HEK293T (cell line): Measurements from ENCODE around the gene ZCCHC24.

Source experiments
- ARNT ChIP-seq: fragments of 450-650 bp; IDR thresholded peaks from 2 replicates; pipeline ENCODE4 v1.6.1; 2017; ENCODE audit warnings: mild to moderate bottlenecking
- BHLHE40 ChIP-seq: fragments of 450-650 bp; IDR thresholded peaks from 2 replicates; pipeline ENCODE4 v1.6.1; 2016; ENCODE audit warnings: mild to moderate bottlenecking, moderate library complexity, borderline replicate concordance
- ELF4 ChIP-seq: fragments of 450-650 bp; IDR thresholded peaks from 2 replicates; pipeline ENCODE4 v1.6.1; 2017; ENCODE audit warnings: antibody characterized with exemption
- FOXA1 ChIP-seq: fragments of 450-650 bp; IDR thresholded peaks from 2 replicates; pipeline ENCODE4 v1.6.1; 2016; ENCODE audit warnings: mild to moderate bottlenecking
- FOXK2 ChIP-seq: fragments of 450-650 bp; IDR thresholded peaks from 2 replicates; pipeline ENCODE4 v1.6.1; 2016; ENCODE audit warnings: mild to moderate bottlenecking
- FOXM1 ChIP-seq: fragments of 450-650 bp; IDR thresholded peaks from 2 replicates; pipeline ENCODE4 v1.6.1; 2017; ENCODE audit warnings: mild to moderate bottlenecking, borderline replicate concordance
- HDGF ChIP-seq: fragments of 450-650 bp; IDR thresholded peaks from 2 replicates; pipeline ENCODE4 v1.6.1; 2017; ENCODE audit warnings: antibody characterized with exemption, borderline replicate concordance
- SP1 ChIP-seq: fragments of 450-650 bp; IDR thresholded peaks from 2 replicates; pipeline ENCODE4 v1.6.1; 2017
- SUZ12 ChIP-seq: fragments of 450-650 bp; IDR thresholded peaks from 2 replicates; pipeline ENCODE4 v1.6.1; 2016; ENCODE audit warnings: mild to moderate bottlenecking
- TARDBP ChIP-seq: fragments of 450-650 bp; IDR thresholded peaks from 2 replicates; pipeline ENCODE4 v1.6.1; 2016
- ZNF384 ChIP-seq: fragments of 450-650 bp; IDR thresholded peaks from 2 replicates; pipeline ENCODE4 v1.6.1; 2016

- TF ChIP-seq FOXM1 (no peak), SUZ12 (no peak), HDGF (no peak), ELF4 (no peak), TARDBP (no peak), SP1 (no peak), FOXK2 (no peak), BHLHE40 (no peak), FOXA1 (no peak), ZNF384 (no peak), ARNT (no peak)
Observed at GRCh38 chr10:79458483-79458882, 13.1 kb upstream of the ZCCHC24 start.
